Measurements from ENCODE around the gene TRNP1.

Gene TRNP1

DNA sequence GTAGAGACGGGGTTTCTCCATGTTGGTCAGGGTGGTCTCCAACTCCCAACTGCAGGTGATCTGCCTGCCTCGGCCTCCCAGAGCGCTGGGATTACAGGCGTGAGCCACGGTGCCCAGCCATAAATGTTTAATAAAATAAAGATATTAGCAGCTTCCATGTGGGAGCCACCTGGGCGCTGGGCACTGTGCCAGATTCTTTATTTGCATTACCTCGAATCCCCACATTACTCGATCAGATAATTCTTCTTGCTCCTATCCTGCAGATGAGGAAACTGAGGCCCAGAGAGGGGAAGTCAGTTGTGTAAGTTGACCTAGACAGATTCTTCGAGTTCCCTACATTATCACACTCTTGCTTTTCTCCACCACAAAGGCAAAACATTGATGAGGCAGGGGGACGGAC is 44.0 kb downstream of the TRNP1 start:
- TF ChIP-seq POLR2AphosphoS5 (IDR thresholded peaks at IDR 0.05; ENCODE audit: low read depth, low read length): no peak
- TF ChIP-seq POLR2A (IDR thresholded peaks at IDR 0.05; ENCODE audit: low read depth, low read length): no peak
- TF ChIP-seq TAF1 (IDR thresholded peaks at IDR 0.05; ENCODE audit: borderline replicate concordance, low read depth, low read length): no peak

DNA sequence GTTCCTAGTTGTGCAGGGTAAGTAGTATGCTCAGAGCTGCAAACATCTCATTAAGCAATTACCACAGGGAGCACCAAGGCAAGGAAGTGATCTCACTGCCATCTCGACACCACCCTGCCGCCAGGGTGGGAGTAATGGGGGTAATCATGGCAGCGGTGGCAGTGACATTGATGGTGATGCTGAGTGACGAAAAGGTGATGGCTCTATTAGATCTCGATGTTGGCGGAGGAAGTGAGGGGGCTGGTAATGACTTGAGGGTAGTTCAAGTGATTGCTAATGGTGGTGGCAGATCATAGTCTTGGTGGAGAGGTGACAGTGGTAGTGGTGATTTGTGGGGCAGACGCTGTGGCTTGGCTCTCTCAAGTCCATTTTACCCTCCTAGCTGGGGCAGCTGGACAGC is 44.5 kb downstream of the TRNP1 start:
- DNase-seq (ENCODE audit: insufficient read length): no peak
- FAIRE-seq: no peak
- no peak for TF ChIP-seq POLR2A (IDR thresholded peaks at IDR 0.05; ENCODE audit: low read depth, low read length)
- TF ChIP-seq POLR2AphosphoS5 (IDR thresholded peaks at IDR 0.05; ENCODE audit: low read depth, low read length): no peak
- no peak for TF ChIP-seq TAF1 (IDR thresholded peaks at IDR 0.05; ENCODE audit: borderline replicate concordance, low read depth, low read length)

More for the DNA sequence above, 44.0 kb downstream of the TRNP1 start:
- DNase-seq (ENCODE audit: insufficient read length) (no peak), FAIRE-seq (no peak)

DNA sequence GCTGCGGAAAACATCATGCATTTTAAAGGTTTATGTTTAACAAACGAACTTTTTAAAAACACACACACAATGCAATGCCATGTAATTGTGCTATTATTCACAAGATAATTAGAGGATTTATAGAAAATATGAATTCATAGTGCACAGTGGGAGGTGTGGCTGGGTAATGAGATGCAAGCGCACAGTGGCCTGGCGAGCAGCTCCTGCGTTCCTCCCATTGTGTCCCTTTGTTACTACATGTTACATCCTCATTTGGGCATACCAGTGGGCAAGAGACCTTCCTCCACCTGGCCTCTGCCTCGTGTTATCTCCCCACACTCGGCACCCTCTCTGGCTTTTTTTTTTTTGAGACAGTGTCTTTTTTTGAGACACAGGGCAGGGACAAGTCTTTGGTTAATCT is 49.2 kb downstream of the TRNP1 start:
- no peak for FAIRE-seq
- TF ChIP-seq POLR2A (IDR thresholded peaks at IDR 0.05; ENCODE audit: low read depth, low read length): no peak
- no peak for TF ChIP-seq POLR2AphosphoS5 (IDR thresholded peaks at IDR 0.05; ENCODE audit: low read depth, low read length)
- no peak for TF ChIP-seq TAF1 (IDR thresholded peaks at IDR 0.05; ENCODE audit: borderline replicate concordance, low read depth, low read length)

DNA sequence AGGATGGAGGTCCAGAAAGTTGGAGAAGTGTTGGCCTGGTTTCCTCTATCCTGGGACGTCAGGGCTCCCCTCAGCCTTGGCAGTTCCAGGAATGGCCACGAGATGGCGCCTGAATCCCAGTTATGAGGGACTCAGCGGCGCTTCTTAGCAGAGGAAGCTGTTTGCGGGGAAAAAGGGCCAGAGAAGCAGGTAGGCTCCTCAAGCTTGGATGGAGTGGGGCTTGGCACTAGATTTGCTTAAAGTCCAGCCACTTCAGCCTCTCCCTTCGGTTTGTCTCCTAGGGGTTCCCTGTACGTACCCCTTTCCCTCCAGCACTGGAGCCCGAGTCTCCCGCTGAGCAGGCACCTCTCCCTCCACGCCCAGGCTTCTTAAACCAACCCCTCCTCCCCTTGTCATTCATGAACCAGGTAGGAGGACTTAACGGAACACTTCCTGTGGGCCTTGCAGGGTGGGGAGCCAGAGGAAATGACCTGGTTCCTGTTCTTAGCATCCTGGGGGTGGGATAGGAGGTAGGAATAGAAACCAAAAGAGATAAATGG is 51.2 kb downstream of the TRNP1 start:
- FAIRE-seq (peak; percentile 85), DNase-seq (ENCODE audit: insufficient read length) (peak; percentile 57)
- TF ChIP-seq TAF1 (IDR thresholded peaks at IDR 0.05; ENCODE audit: borderline replicate concordance, low read depth, low read length) (no peak), POLR2A (IDR thresholded peaks at IDR 0.05; ENCODE audit: low read depth, low read length) (no peak), POLR2AphosphoS5 (IDR thresholded peaks at IDR 0.05; ENCODE audit: low read depth, low read length) (no peak)

More for the DNA sequence above, 49.2 kb downstream of the TRNP1 start:
- DNase-seq (ENCODE audit: insufficient read length): no peak

DNA sequence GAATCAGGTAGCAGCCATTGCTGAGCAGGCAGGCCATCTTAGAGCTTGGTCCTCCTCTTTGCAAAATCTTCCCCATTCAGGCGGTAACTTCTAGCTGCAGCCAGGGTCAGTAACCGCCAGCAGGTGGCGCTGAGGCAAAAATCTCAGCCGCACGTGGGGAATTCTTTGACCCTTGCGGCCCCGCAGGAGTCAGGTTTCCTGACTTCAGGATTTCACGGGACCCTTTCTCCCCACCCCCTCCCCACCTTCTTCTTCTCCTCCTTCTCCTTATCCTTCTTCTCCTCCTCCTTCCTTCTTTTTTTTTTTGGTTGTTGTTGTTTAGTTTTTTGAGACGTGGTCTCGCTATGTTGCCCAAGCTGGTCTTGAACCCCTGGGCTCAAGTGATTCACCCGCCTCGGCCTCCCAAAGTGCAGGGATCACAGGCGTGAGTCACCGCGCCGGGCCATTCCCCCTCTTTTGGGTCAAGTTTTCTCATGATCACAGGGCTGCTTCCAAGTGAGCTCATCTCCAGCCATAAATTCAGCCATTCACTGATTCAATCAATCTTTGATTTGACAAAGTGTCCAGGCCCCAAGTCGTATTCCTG is 52.6 kb downstream of the TRNP1 start:
- FAIRE-seq: peak; percentile 84
- TF ChIP-seq POLR2A (IDR thresholded peaks at IDR 0.05; ENCODE audit: low read depth, low read length): no peak
- no peak for TF ChIP-seq TAF1 (IDR thresholded peaks at IDR 0.05; ENCODE audit: borderline replicate concordance, low read depth, low read length)
- TF ChIP-seq POLR2AphosphoS5 (IDR thresholded peaks at IDR 0.05; ENCODE audit: low read depth, low read length): no peak
- DNase-seq (ENCODE audit: insufficient read length): peak; percentile 52

DNA sequence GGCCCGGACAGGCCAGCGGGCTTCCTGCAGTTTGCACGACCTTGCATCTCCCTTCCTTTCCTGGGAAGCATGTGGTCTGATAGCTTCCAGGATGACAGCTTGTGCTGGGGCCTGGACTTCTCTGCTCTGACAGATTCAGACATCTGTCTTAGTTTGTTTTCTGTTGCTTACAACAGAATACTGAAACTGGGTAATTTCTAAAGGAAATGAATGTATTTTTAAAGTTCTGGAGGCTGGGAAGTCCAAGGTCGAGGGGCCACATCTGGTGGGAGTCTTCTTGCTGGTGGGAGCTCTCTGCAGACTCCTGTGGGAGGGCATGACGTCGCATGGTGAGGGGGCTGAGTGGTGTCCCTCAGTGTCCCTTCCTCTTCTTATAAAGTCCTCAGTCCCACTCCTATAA is 54.4 kb downstream of the TRNP1 start:
- TF ChIP-seq TAF1 (IDR thresholded peaks at IDR 0.05; ENCODE audit: borderline replicate concordance, low read depth, low read length) (no peak), POLR2AphosphoS5 (IDR thresholded peaks at IDR 0.05; ENCODE audit: low read depth, low read length) (no peak), POLR2A (IDR thresholded peaks at IDR 0.05; ENCODE audit: low read depth, low read length) (no peak)
- no peak for DNase-seq (ENCODE audit: insufficient read length)
- no peak for FAIRE-seq

DNA sequence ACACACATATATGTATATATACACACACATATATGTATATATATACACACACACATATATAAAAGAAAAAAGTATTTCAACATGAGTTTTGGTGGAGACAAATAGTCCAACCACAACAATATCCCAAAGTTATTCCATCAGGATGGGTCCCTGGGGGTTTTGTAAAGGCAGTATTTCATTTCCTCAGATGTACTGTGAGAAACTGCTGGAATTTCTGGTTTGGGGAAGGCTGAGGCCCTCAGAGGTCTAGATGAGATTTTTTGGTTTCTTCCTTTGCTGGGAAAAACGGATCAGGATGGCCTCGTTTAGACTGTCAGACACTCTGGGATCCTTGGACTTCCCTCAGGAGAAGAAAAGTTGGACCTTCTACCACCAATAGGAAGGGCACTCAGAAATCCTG is 55.6 kb downstream of the TRNP1 start:
- no peak for DNase-seq (ENCODE audit: insufficient read length)
- TF ChIP-seq POLR2AphosphoS5 (IDR thresholded peaks at IDR 0.05; ENCODE audit: low read depth, low read length): no peak
- no peak for TF ChIP-seq POLR2A (IDR thresholded peaks at IDR 0.05; ENCODE audit: low read depth, low read length)
- no peak for TF ChIP-seq TAF1 (IDR thresholded peaks at IDR 0.05; ENCODE audit: borderline replicate concordance, low read depth, low read length)
- no peak for FAIRE-seq

DNA sequence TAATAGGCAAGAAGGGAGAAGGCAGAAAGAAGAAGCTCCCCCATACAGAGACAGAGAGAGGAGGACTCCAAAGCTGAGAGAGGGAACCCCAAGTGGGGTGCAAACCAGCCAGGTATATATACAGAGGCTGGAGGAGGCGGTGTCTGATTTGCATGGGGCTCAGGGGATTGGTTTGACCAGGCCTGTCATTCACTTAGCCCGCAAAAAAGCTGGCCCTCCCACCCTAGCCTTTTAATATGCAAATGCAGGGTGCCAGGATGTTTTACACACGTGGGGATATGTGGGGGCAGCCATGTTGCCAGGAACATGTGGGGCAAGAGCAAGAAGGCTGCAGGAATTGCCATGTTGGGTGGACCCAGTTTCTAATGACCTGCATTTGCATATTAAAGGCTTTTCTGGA is 56.1 kb downstream of the TRNP1 start:
- no peak for FAIRE-seq
- no peak for DNase-seq (ENCODE audit: insufficient read length)
- no peak for TF ChIP-seq POLR2AphosphoS5 (IDR thresholded peaks at IDR 0.05; ENCODE audit: low read depth, low read length)
- TF ChIP-seq POLR2A (IDR thresholded peaks at IDR 0.05; ENCODE audit: low read depth, low read length): no peak
- no peak for TF ChIP-seq TAF1 (IDR thresholded peaks at IDR 0.05; ENCODE audit: borderline replicate concordance, low read depth, low read length)

Data from GM12892 (cell line).